CD4-positive, CD25-positive, alpha-beta regulatory T cell (primary cell): ENCODE results near the gene HBA1. TPM values are rescaled to one million over a fixed set of nuclear protein-coding genes. Genes with fewer than 3 reads are reported as not detected.
"Not testable (repeated sequence)": the region's sequence is repeated elsewhere in the genome, so short reads cannot be mapped to it uniquely, and the experiment has no call there.

ENCODE experiments used
- ATAC-seq, 2 donors: fragments of 150-1000 bp; cut with Tn5 transposase; one replicate each; pipeline ENCODE4 v1.10.0; 2021; ENCODE audit warnings: low read depth in 2 of 2, moderate number of reproducible peaks in 2 of 2, moderate library complexity in 1 of 2
- DNase-seq, 3 donors: peaks; one replicate each; pipeline versions ENCODE4 v3.0.0 to v3.0.0-alpha.2; 2012 to 2022; ENCODE audit warnings: mixed read lengths in 1 of 3
- H3K27ac ChIP-seq: one replicate; pipeline ENCODE4 v1.7.0; 2013; ENCODE audit warnings: mild to moderate bottlenecking, low read length; ENCODE audit not compliant: insufficient read depth, poor library complexity, severe bottlenecking
- H3K27me3 ChIP-seq: one replicate; pipeline ENCODE4 v1.7.0; 2013; ENCODE audit warnings: low read length; ENCODE audit not compliant: control insufficient read depth, insufficient read depth
- H3K36me3 ChIP-seq: one replicate; pipeline ENCODE4 v1.7.0; 2013; ENCODE audit warnings: mild to moderate bottlenecking, low read length, moderate library complexity; ENCODE audit not compliant: control insufficient read depth, insufficient read depth
- H3K4me1 ChIP-seq: 2 replicates; pipeline ENCODE4 v1.7.0; 2013; ENCODE audit warnings: mild to moderate bottlenecking, low read length; ENCODE audit not compliant: insufficient read depth, control insufficient read depth, poor library complexity, severe bottlenecking
- H3K4me3 ChIP-seq: one replicate; pipeline ENCODE4 v1.7.0; 2013; ENCODE audit warnings: low read depth, mild to moderate bottlenecking, low read length, moderate library complexity
- H3K9me3 ChIP-seq, 2 experiments: 1 replicate in 1 of 2; 2 replicates in 1 of 2; pipeline ENCODE4 v1.7.0; 2013; ENCODE audit warnings: low read length in 2 of 2, mild to moderate bottlenecking in 1 of 2, moderate library complexity in 1 of 2; ENCODE audit not compliant: control insufficient read depth in 2 of 2
- H3K27ac Mint-ChIP-seq, 3 donors: one replicate each; pipeline ENCODE4 v1.8.0; 2020 to 2022; ENCODE audit warnings: mild to moderate bottlenecking in 3 of 3, mixed read lengths in 3 of 3, moderate library complexity in 2 of 3
- H3K27me3 Mint-ChIP-seq: one replicate; pipeline ENCODE4 v1.8.0; 2022; ENCODE audit warnings: mild to moderate bottlenecking, mixed read lengths
- H3K36me3 Mint-ChIP-seq: one replicate; pipeline ENCODE4 v1.8.0; 2020; ENCODE audit warnings: mixed read lengths
- H3K4me1 Mint-ChIP-seq, 4 donors: one replicate each; pipeline ENCODE4 v1.8.0; 2020 to 2022; ENCODE audit warnings: mixed read lengths in 4 of 4, mild to moderate bottlenecking in 1 of 4
- H3K4me3 Mint-ChIP-seq, 4 donors: one replicate each; pipeline ENCODE4 v1.8.0; 2020 to 2022; ENCODE audit warnings: mild to moderate bottlenecking in 4 of 4, mixed read lengths in 4 of 4, moderate library complexity in 3 of 4
- H3K9me3 Mint-ChIP-seq, 7 donors: one replicate each; pipeline ENCODE4 v1.8.0; 2020 to 2022; ENCODE audit warnings: mixed read lengths in 7 of 7, mild to moderate bottlenecking in 3 of 7, moderate library complexity in 2 of 7
- polyA plus RNA-seq, 4 donors: library from polyadenylated mRNA; unstranded; fragments of 300-500 nt; fragmentation: Illumina TruSeq; gene quantifications; one replicate each; pipeline ENCODE4 v1.2.3, GENCODE V29; 2021
- total RNA-seq: library from RNA; stranded (reverse); gene quantifications from one replicate; pipeline ENCODE4 v1.2.3, GENCODE V29; 2022

The HBA1 gene
- total and polyA plus RNA-seq, 5 donors from 2014 or later = 0.41 TPM; not detected in 4

- Histone ChIP-seq H3K27ac (no peak overlapping the region), H3K36me3 (peaks cover 66% of the 10 kb centered on the region), H3K9me3 (no peaks in the 10 kb centered on the region), H3K27me3 (no peaks in the 10 kb centered on the region), H3K4me3 (no peak overlapping the region), H3K4me1 (no peaks in the 10 kb centered on the region)
- Mint-ChIP-seq H3K4me1 (peaks cover 0 to 8% (median under 1%) of the 10 kb centered on the region in 4 donors), H3K4me3 (no peak overlapping the region), H3K9me3 (no peaks in the 10 kb centered on the region), H3K27me3 (no peaks in the 10 kb centered on the region), H3K27ac (no peak overlapping the region), H3K36me3 (peaks cover 26% of the 10 kb centered on the region)
- no peak for ATAC-seq
- DNase-seq = no peak
Observed at GRCh38 chr16:203246-203645, 26.8 kb downstream of the HBA1 start.

GRCh38 chr16:204046-204445, 27.6 kb downstream of the HBA1 start:
- H3K36me3 ChIP-seq = peaks cover 66% of the 10 kb centered on the region
- H3K36me3 Mint-ChIP-seq = peaks cover 31% of the 10 kb centered on the region
- H3K4me3 ChIP-seq, H3K4me3 Mint-ChIP-seq, H3K9me3 ChIP-seq, H3K4me1 Mint-ChIP-seq, H3K27ac ChIP-seq, H3K4me1 ChIP-seq, H3K27me3 ChIP-seq, DNase-seq, H3K9me3 Mint-ChIP-seq, H3K27me3 Mint-ChIP-seq, ATAC-seq, H3K27ac Mint-ChIP-seq: not testable (repeated sequence)

GRCh38 chr16:209359-209758, 32.9 kb downstream of the HBA1 start:
- DNase-seq, H3K4me1 ChIP-seq, H3K4me3 ChIP-seq, H3K4me3 Mint-ChIP-seq, H3K27me3 Mint-ChIP-seq, H3K27me3 ChIP-seq, H3K27ac ChIP-seq, ATAC-seq, H3K9me3 Mint-ChIP-seq, H3K9me3 ChIP-seq: not testable (repeated sequence)
- Mint-ChIP-seq H3K36me3 (peaks cover 30% of the 10 kb centered on the region), H3K27ac (peak overlapping the region in 1 of 3 donors; percentile 32), H3K4me1 (peaks cover 4 to 18% (median 11%) of the 10 kb centered on the region in 4 donors)
- peaks cover 83% of the 10 kb centered on the region for H3K36me3 ChIP-seq

DNA sequence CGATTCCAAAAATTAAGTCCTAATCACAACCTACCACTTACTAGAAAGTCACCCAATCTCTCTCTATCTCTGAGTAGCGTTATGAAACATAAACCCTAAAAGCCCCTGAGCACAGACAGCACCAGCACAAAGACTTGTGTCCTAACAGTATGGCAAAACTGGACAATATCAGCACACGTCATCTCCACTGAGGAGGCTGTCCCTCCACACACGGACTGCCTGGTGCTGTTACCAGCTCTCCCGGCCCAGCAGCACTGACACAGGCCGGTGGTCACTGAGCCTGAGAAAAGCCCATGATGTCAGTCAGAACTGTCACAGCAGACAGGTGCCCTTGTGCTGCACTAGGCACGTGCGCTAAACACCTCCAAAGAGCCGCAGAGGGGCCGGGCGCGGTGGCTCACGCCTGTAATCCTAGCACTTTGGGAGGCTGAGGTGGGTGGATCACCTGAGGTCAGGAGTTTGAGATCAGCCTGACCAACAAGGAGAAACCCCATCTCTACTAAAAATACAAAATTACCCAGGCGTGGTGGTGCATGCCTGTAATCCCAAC, 35.2 kb downstream of the HBA1 start:
- not testable (repeated sequence) for H3K9me3 ChIP-seq, H3K4me3 Mint-ChIP-seq, H3K27me3 Mint-ChIP-seq, H3K27ac ChIP-seq, H3K9me3 Mint-ChIP-seq, DNase-seq, H3K27me3 ChIP-seq, ATAC-seq, H3K4me3 ChIP-seq, H3K4me1 ChIP-seq, H3K27ac Mint-ChIP-seq
- H3K36me3 ChIP-seq = peaks cover 72% of the 10 kb centered on the region
- H3K36me3 Mint-ChIP-seq = peaks cover 19% of the 10 kb centered on the region
- H3K4me1 Mint-ChIP-seq = peaks cover 4 to 14% (median 11%) of the 10 kb centered on the region in 4 donors

DNA sequence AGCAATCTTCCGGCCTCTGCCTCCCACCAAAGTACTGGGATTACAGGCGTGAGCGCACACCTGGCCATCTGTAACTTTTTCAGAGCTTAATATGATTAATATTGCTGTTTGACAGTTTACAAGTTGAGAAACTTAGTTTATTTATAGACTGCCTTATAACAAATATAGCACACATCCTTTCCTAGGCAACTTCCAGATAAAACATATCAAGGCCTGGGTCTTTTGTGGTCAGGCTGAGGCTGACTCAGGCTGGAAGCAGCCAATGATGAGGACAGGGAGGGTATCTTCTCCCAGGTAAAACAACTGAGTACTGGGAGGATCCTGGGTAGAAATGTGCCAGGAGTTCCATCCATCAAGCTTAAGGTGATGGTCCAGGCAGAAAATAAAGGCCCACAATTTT, 36.5 kb downstream of the HBA1 start:
- Mint-ChIP-seq H3K9me3 (no peaks in the 10 kb centered on the region), H3K36me3 (peaks cover 18% of the 10 kb centered on the region), H3K4me3 (no peak overlapping the region), H3K27me3 (no peaks in the 10 kb centered on the region), H3K27ac (peak overlapping the region in 1 of 3 donors; percentile 59), H3K4me1 (peaks cover 4 to 15% (median 11%) of the 10 kb centered on the region in 4 donors)
- H3K9me3 ChIP-seq = no peaks in the 10 kb centered on the region
- H3K4me1 ChIP-seq = no peaks in the 10 kb centered on the region
- DNase-seq = no peak
- H3K27me3 ChIP-seq = no peaks in the 10 kb centered on the region
- H3K36me3 ChIP-seq = peaks cover 69% of the 10 kb centered on the region
- no peak for ATAC-seq
- H3K27ac ChIP-seq = no peak overlapping the region
- H3K4me3 ChIP-seq = no peak overlapping the region

DNA sequence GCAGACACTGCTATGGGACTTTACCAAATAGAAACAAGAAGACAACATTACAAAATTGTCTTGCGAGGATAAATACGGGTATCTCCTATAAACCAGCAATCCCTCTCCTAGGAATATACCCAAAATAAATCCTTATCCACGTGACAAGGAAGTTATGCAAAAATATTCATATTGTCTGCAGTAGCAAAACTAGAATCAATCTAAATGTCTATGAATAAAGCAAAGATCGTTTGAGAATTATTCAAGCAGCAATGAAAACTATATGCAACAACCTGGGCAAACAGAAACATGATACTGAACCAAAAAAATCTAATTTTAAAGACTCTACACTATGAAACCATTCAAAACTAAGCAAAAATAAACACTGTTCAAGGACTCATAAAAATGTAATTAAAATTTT, 43.5 kb downstream of the HBA1 start:
- H3K36me3 Mint-ChIP-seq = peaks cover 19% of the 10 kb centered on the region
- DNase-seq = no peak
- peaks cover 0 to 19% (median 10%) of the 10 kb centered on the region in 4 donors for H3K4me1 Mint-ChIP-seq
- no peak overlapping the region for H3K27ac ChIP-seq
- no peak overlapping the region for H3K27ac Mint-ChIP-seq
- no peaks in the 10 kb centered on the region for H3K4me1 ChIP-seq
- no peak for ATAC-seq
- H3K27me3 Mint-ChIP-seq = no peaks in the 10 kb centered on the region
- no peaks in the 10 kb centered on the region for H3K9me3 ChIP-seq
- no peak overlapping the region for H3K4me3 Mint-ChIP-seq
- no peak overlapping the region for H3K4me3 ChIP-seq
- H3K9me3 Mint-ChIP-seq = no peaks in the 10 kb centered on the region
- peaks cover 70% of the 10 kb centered on the region for H3K36me3 ChIP-seq
- H3K27me3 ChIP-seq = no peaks in the 10 kb centered on the region

Other genes starting within 250 kb of the HBA1 start
- 12.7 TPM for gene POLR3K, start 123.1 kb upstream of the HBA1 start, total RNA-seq
- gene POLR3K, start 123.1 kb upstream of the HBA1 start, polyA plus RNA-seq = 10 to 100 TPM; 37.5 to 50.4 (median 48.6) TPM
- gene SNRNP25, start 122.9 kb upstream of the HBA1 start, total RNA-seq = 9.4 TPM
- 10 to 100 TPM; 16.6 to 29.1 (median 21.2) TPM for gene SNRNP25, start 122.9 kb upstream of the HBA1 start, polyA plus RNA-seq
- gene RHBDF1, start 104.0 kb upstream of the HBA1 start, total RNA-seq = 0.67 TPM
- gene RHBDF1, start 104.0 kb upstream of the HBA1 start, polyA plus RNA-seq = not detected
- gene MPG, start 98.5 kb upstream of the HBA1 start, total RNA-seq = 29.2 TPM
- 10 to 100 TPM; 62.2 to 82.7 (median 81.8) TPM for gene MPG, start 98.5 kb upstream of the HBA1 start, polyA plus RNA-seq
- gene NPRL3, start 38.0 kb upstream of the HBA1 start, total RNA-seq = 23.1 TPM
- gene NPRL3, start 38.0 kb upstream of the HBA1 start, polyA plus RNA-seq = 1 to 10 TPM; 6.5 to 9.2 (median 8.2) TPM
- gene HBZ, start 24.0 kb upstream of the HBA1 start, total RNA-seq = not detected
- not detected for gene HBZ, start 24.0 kb upstream of the HBA1 start, polyA plus RNA-seq
- not detected for gene HBM, start 10.7 kb upstream of the HBA1 start, total RNA-seq
- not detected for gene HBM, start 10.7 kb upstream of the HBA1 start, polyA plus RNA-seq
- gene HBA2, start 3.8 kb upstream of the HBA1 start, total RNA-seq = 0.86 TPM
- gene HBA2, start 3.8 kb upstream of the HBA1 start, polyA plus RNA-seq = 1 to 10 TPM in 1 of 4 donors, under 1 TPM in 2, not detected in 1; 0.41 to 1.2 (median 0.99) TPM
- gene HBQ1, start 3.8 kb downstream of the HBA1 start, total RNA-seq = not detected
- not detected for gene HBQ1, start 3.8 kb downstream of the HBA1 start, polyA plus RNA-seq
- 152 TPM for gene LUC7L, start 52.8 kb downstream of the HBA1 start, total RNA-seq
- 10 to 100 TPM in 1 of 4 donors, 1 to 10 TPM in 3; 8.9 to 10.9 (median 9.8) TPM for gene LUC7L, start 52.8 kb downstream of the HBA1 start, polyA plus RNA-seq
- 26.5 TPM for gene FAM234A, start 58.1 kb downstream of the HBA1 start, total RNA-seq
- 10 to 100 TPM; 15.3 to 23.9 (median 21.7) TPM for gene FAM234A, start 58.1 kb downstream of the HBA1 start, polyA plus RNA-seq
- gene RGS11, start 99.3 kb downstream of the HBA1 start, total RNA-seq = not detected
- gene RGS11, start 99.3 kb downstream of the HBA1 start, polyA plus RNA-seq = not detected
- gene ARHGDIG, start 103.9 kb downstream of the HBA1 start, total RNA-seq = not detected
- not detected for gene ARHGDIG, start 103.9 kb downstream of the HBA1 start, polyA plus RNA-seq
- gene PDIA2, start 106.5 kb downstream of the HBA1 start, total RNA-seq = not detected
- gene PDIA2, start 106.5 kb downstream of the HBA1 start, polyA plus RNA-seq = not detected
- 45.2 TPM for gene AXIN1, start 176.0 kb downstream of the HBA1 start, total RNA-seq
- 1 to 10 TPM; 1.1 to 2.9 (median 1.4) TPM for gene AXIN1, start 176.0 kb downstream of the HBA1 start, polyA plus RNA-seq
- 37.8 TPM for gene MRPL28, start 193.9 kb downstream of the HBA1 start, total RNA-seq
- 100 to 1,000 TPM in 1 of 4 donors, 10 to 100 TPM in 3; 63.0 to 109 (median 85.2) TPM for gene MRPL28, start 193.9 kb downstream of the HBA1 start, polyA plus RNA-seq
- gene PGAP6, start 205.3 kb downstream of the HBA1 start, total RNA-seq = 71.4 TPM
- gene PGAP6, start 205.3 kb downstream of the HBA1 start, polyA plus RNA-seq = 10 to 100 TPM in 3 of 4 donors, 1 to 10 TPM in 1; 7.8 to 45.3 (median 32.2) TPM
- 6.7 TPM for gene NME4, start 220.5 kb downstream of the HBA1 start, total RNA-seq
- 10 to 100 TPM; 16.2 to 29.8 (median 23.1) TPM for gene NME4, start 220.5 kb downstream of the HBA1 start, polyA plus RNA-seq
- 4.8 TPM for gene DECR2, start 225.2 kb downstream of the HBA1 start, total RNA-seq
- 1 to 10 TPM; 2.2 to 4.5 (median 2.7) TPM for gene DECR2, start 225.2 kb downstream of the HBA1 start, polyA plus RNA-seq
- gene RAB11FIP3, start 249.0 kb downstream of the HBA1 start, total RNA-seq = 34.5 TPM
- 1 to 10 TPM; 1.0 to 2.8 (median 1.5) TPM for gene RAB11FIP3, start 249.0 kb downstream of the HBA1 start, polyA plus RNA-seq